ENCODE results near the gene DUOXA2.
A peak's percentile ranks its signal among the peaks of the same experiment; 100 is the strongest.
"Not testable (repeated sequence)": the region's sequence is repeated elsewhere in the genome, so short reads cannot be mapped to it uniquely, and the experiment has no call there.

Gene DUOXA2

DNA sequence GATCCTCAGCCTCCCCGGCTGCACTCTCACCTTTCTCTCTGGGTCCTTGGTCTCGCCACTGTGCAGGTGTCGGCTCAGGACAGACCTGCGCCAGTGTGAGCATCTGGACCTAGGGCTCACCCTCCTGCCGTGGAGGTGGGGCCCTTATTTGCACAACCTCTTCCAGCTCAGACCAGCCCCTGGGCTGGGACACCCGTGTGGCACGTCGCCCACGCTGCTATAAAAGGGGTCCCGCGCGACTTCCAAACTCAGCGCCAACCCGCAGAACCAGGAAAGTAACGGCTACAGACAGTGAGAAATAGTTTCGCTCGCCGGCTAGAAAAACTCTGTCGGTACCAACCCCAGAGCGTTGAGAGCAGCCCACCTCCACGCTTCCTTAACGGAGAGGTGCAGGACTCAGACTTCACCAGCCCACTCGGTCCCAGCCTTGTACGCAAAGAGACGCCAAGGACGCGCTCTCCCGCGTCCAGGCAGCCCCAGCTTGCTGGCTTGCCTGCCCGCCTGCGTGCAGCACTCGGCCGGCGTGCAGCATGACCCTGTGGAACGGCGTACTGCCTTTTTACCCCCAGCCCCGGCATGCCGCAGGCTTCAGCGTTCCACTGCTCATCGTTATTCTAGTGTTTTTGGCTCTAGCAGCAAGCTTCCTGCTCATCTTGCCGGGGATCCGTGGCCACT is at the start of gene DUOXA2, which contains the start of gene DUOX2:
DUOXA2 (plus strand) TSS at position 251 of the 675 bp plus-strand sequence; CDS start at position 531, 280 bp downstream.
DUOX2 (minus strand) TSS at position 97 of the 675 bp plus-strand sequence. CDS start 761 bp downstream, outside the sequence.
- DNase-seq = peak; percentile 25 to 37

DNA sequence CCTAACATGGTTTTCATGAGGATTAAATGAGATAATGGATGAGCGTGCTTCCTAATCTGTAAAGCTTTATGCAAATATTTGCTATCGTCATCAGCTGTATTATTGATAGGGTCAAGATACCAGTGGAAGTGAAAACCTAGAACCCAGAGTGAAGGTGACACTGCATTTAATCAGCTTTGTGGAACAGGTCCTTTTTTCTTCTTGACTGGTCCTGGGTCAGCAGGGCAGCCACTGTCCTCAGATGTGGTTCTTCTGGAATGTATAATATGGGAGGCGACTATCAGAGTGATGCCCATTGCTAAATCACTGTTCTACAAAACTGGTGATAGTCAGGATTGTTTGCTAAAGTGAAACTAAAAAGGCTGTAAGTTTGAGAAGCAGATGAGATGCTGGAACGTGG is 49.7 kb upstream of the DUOXA2 start:
- DNase-seq = no peak

DNA sequence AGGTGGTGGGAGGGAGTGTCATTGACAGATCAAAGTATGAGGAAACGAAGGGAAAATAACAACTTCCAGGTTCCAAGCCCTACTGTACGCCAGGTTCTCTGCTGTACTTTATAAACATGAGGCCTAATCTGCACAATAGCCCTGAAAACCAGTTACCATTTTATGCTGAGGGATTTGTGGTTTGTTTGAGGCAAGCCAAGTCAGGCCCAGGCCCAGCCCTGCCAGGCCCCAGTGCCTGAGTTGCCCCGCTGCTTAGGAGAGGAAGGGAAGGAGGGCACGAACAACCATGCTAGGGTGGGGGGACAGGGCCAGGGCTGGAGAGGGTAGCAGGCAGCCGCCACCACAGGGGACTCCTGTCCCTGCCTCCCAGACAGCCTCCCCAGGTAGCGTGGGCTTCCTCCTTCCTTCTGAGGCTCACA is 44.2 kb upstream of the DUOXA2 start:
- not testable (repeated sequence) for DNase-seq

- DNase-seq = not testable (repeated sequence)
Observed at GRCh38 chr15:45073602-45074001, 40.5 kb upstream of the DUOXA2 start.

DNA sequence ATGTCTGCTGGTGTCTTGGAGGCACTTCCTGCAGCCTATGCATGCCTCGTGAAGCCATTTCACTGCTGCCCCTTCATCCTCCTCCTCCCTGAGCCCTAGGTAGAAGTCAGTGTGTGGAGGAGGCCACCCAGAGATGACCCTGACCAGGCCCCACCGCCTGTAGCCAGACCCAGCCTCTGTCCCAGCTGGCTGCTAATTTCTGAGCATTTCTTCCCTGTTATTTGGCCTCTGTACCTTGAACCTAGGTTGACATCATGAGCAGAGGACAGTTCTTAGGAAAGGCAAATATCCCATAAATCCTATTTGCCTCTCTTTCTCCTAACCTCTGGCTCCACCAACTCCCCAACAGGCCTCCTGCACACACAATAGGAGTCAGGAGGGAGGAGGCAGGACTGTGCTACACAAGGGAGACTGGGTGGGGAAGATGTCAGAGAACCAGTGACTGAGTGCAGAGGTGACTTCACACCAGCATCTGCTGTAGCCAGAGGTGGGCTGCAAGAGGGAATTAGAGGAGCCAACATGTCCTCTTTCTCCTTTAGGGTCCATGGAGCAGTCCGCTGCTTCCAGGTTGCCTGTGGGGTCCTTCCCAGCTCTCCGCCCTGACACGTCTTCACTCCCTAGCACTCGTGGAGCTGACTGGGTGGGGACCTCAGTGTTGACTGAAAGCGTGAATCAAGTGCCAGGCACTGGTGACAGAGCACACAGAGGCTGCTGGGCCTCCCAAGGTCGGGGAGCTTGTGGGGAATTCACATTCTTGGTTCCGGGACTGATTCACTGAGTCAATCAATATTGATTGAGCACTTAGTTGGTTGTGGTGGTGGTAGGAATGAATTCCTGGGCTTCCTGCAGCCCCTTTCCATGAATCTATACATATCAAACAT is 38.4 kb upstream of the DUOXA2 start:
- not testable (repeated sequence) for DNase-seq

GRCh38 chr15:45077391-45077790 is 36.7 kb upstream of the DUOXA2 start:
- DNase-seq = not testable (repeated sequence)

DNA sequence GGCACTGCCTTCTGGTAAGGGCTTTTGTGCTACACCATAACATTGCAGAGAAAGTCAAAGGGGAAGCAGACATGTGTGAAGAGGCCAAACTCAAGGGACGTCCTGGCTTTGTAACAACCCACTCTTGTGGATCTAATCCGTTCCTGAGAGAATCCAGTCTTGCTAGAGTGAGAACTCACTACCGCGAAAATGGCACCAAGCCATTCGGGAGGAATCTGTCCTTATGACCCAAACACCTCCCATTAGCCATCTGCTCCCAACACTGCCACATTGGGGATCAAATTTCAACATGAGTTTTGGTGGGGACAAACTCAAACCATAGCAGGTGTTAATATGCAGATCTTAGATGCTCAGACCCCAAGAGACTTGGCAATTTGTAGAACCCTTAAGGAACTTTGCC is 34.9 kb upstream of the DUOXA2 start:
- DNase-seq = not testable (repeated sequence)

GRCh38 chr15:45079628-45080246 is 34.4 kb upstream of the DUOXA2 start:
- DNase-seq = not testable (repeated sequence)

DNA sequence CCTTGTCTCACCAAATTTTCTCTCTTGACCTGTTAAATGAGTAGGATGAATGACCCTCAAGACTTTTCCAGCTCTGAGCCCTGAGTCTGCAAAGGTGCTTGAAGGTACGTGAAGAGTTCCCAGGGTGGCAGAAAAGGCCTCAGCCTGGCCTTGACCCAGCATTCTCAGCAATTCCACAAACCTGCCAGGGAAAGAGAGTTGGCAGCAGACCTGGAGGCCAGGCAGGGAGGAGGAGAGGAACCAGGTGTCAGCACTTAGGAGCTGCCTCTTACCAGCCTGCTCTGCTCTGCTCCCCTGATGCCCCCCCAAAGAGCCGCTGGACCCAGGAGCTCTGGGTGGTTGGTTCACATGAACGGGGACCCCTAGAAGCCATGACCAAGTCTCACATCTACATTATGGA is 33.5 kb upstream of the DUOXA2 start:
- DNase-seq = not testable (repeated sequence)

- DNase-seq = peak in 1 of 2 experiments; percentile 7
Observed at GRCh38 chr15:45082412-45082811, 31.7 kb upstream of the DUOXA2 start.

GRCh38 chr15:45083223-45083622 is 30.9 kb upstream of the DUOXA2 start:
- no peak for DNase-seq

DNA sequence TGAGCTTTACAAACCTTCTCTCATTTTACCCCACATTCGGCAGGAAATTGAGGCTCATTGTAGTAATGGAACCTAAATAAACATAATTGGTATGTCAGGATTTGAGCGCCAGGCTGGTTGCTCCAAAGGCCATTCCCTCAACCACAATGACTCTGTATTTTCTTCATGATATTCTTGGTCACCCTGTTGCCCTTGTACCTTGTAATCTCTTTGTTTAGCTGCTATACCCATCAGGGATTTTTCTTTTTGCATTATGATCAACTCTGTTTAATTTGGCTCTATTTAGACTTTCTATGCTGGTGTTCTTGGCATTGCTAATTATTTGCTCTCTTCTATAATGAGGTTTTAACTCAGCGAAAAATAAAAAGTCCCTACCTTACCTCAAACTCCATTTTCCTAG is 30.0 kb upstream of the DUOXA2 start:
- DNase-seq = no peak

- no peak for DNase-seq
Observed at GRCh38 chr15:45087513-45087912, 26.6 kb upstream of the DUOXA2 start.

GRCh38 chr15:45088801-45089711 is 25.1 kb upstream of the DUOXA2 start:
- no peak for DNase-seq

- DNase-seq = no peak
Observed at GRCh38 chr15:45089712-45090373, 24.3 kb upstream of the DUOXA2 start.

DNA sequence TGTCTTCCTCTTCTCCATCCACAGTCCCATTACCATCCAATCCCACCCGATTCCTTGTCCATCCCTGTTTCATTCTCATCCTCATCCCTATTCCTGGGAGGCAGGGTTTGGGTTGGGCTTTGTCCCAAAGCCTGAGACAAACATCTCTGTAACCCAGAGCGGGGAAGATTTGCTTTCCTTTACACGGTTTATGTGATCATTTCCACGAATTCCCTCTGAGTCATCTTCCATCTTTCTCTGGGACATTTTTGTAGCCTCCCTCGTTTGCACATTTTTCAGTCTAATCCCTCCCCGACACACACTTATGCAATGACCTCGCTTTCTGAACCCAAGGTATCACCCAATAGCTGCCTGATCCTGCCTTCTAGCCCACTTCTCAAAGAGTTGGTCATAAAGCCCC is 23.0 kb upstream of the DUOXA2 start:
- no peak for DNase-seq

- no peak for DNase-seq
Observed at GRCh38 chr15:45091576-45091975, 22.6 kb upstream of the DUOXA2 start.

DNA sequence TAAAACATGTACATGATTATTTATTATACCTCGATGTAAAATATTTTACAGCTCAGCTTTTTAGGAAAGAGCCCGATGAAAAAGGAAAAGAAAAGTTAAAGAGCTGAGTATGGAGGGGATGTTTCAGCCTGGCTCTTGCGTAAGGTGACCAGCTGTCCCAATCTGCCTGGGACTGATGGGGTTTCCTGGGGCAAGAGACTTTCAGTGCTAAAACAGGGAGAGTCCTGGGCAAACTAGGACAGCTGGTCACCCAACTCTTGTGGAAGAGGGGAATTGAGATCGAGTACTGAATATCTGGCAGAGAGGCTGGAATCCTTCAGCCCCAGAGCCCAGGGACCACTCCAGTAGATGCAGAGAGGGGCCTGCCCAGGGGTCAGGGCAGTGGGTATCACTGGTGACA is 21.1 kb upstream of the DUOXA2 start:
- DNase-seq = no peak

- DNase-seq = peak in 1 of 2 experiments; percentile 7
Observed at GRCh38 chr15:45093622-45094357, 20.3 kb upstream of the DUOXA2 start.

DNA sequence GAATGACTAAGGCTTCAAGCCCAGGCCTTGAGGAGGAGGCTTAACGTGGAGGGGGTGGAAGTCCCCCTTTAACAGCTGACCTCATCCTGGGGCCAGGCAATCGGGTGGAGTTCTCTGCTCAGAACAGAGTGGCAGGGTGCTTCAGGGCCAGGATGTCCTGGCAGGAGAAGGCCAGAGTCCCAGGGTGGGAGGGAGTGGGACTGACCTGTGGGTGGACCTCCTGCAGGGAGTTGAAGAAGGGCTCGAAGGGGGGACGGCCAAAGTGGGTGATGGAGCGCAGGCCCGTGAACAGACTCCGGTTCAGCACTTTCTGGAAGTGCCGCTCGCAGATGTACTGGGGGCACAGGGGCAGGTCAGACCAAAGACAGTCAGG is 19.8 kb upstream of the DUOXA2 start:
- DNase-seq = no peak

- no peak for DNase-seq
Observed at GRCh38 chr15:45095661-45096060, 18.5 kb upstream of the DUOXA2 start.

Data from activated T-cell treated with anti-CD3 and anti-CD28 coated beads, Interleukin-2, amount 50 U/mL, for 48 hours (primary cell).